IPS-20b (cell line): ENCODE results near the gene ZNF441.
A peak's percentile ranks its signal among the peaks of the same experiment; 100 is the strongest.

ENCODE experiments used
- H3K27ac ChIP-seq: one replicate; pipeline ENCODE4 v1.5.1; 2013; ENCODE audit warnings: low read length
- H3K27me3 ChIP-seq: 2 replicates; pipeline ENCODE4 v1.6.1; 2013; ENCODE audit warnings: mild to moderate bottlenecking, low read length, inconsistent platforms; ENCODE audit not compliant: insufficient read depth
- H3K36me3 ChIP-seq: 2 replicates; pipeline ENCODE4 v1.6.1; 2013; ENCODE audit warnings: low read depth, mild to moderate bottlenecking, inconsistent platforms, low read length, moderate library complexity; ENCODE audit not compliant: insufficient read depth
- H3K4me1 ChIP-seq: 2 replicates; pipeline ENCODE4 v1.6.1; 2013; ENCODE audit warnings: mild to moderate bottlenecking, control low read depth, inconsistent platforms, low read length, moderate library complexity; ENCODE audit not compliant: insufficient read depth
- H3K4me3 ChIP-seq: 2 replicates; pipeline ENCODE4 v1.5.1; 2013; ENCODE audit warnings: mild to moderate bottlenecking, low read length, inconsistent platforms
- H3K9ac ChIP-seq: 2 replicates; pipeline ENCODE4 v1.6.1; 2013; ENCODE audit warnings: low read depth, mild to moderate bottlenecking, inconsistent platforms, low read length, moderate library complexity
- H3K9me3 ChIP-seq: 2 replicates; pipeline ENCODE4 v1.6.1; 2013; ENCODE audit warnings: mild to moderate bottlenecking, low read depth, low read length, inconsistent platforms; ENCODE audit not compliant: insufficient read depth

ZNF441 gene

GRCh38 chr19:11766597-11767591, at the start of gene ZNF441:
Gene ZNF441, plus strand, starts transcription at chr19:11767000. Its CDS starts 194 bp downstream, at chr19:11767194.
- Histone ChIP-seq H3K9ac (peak within 1 kb of the TSS; percentile 46; the same call in 1 of the 2 replicates), H3K4me3 (peak within 1 kb of the TSS; percentile 74), H3K27ac (no peak within 1 kb of the TSS)

DNA sequence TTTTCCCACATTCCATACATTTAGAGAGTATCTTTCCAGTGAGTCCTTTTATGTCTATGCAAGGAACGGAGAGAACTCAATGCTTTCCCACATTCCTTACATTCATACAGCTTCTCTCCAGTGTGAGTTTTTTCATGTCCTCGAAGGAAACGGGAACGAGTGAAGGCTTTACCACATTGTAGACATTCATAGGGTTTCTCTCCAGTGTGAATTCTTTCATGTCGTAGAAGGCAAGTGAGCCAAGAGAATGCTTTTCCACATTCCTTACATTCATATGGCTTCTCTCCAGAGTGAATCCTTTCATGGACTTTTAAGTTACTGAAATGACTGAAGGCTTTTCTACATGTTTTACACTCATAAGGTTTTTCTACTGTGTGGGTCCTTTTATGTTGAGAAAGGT, 45.1 kb upstream of the ZNF441 start:
- H3K27me3 ChIP-seq, result no peaks in the 10 kb centered on the region
- H3K36me3 ChIP-seq, result peaks cover 35% of the 10 kb centered on the region
- H3K27ac ChIP-seq, result no peak overlapping the region
- no peak overlapping the region; the same call in 1 of the 2 replicates for H3K4me3 ChIP-seq
- no peak overlapping the region for H3K9ac ChIP-seq
- no peaks in the 10 kb centered on the region for H3K4me1 ChIP-seq
- H3K9me3 ChIP-seq, result peaks cover 36% of the 10 kb centered on the region

More at GRCh38 chr19:11766597-11767591, at the start of gene ZNF441:
- Histone ChIP-seq H3K9me3 (peaks cover 7% of the 10 kb centered on the region), H3K4me1 (no peaks in the 10 kb centered on the region), H3K27me3 (peaks cover 25% of the 10 kb centered on the region), H3K36me3 (no peaks in the 10 kb centered on the region)

DNA sequence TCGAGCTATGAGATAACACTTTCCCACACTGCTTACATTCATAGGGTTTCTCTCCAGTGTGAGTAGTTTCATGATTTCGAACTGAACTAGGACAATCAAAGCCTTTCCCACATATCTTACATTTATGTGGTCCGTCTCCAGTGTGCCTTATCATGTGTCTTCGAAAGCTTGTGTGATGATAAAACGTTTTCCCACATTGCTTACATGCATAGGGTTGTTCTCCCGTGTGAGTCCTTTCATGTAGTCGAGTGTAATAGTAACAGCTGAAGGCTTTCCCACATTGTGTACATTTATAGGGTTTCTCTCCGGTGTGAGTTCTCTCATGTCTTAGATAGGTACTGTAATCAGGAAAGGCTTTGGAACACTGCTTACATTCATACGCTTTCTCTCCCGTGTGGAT, 44.4 kb upstream of the ZNF441 start:
- no peak overlapping the region for H3K4me3 ChIP-seq
- no peaks in the 10 kb centered on the region for H3K4me1 ChIP-seq
- no peak overlapping the region for H3K27ac ChIP-seq
- H3K9me3 ChIP-seq, result peaks cover 36% of the 10 kb centered on the region
- H3K9ac ChIP-seq, result no peak overlapping the region
- H3K36me3 ChIP-seq, result peaks cover 35% of the 10 kb centered on the region
- no peaks in the 10 kb centered on the region for H3K27me3 ChIP-seq

DNA sequence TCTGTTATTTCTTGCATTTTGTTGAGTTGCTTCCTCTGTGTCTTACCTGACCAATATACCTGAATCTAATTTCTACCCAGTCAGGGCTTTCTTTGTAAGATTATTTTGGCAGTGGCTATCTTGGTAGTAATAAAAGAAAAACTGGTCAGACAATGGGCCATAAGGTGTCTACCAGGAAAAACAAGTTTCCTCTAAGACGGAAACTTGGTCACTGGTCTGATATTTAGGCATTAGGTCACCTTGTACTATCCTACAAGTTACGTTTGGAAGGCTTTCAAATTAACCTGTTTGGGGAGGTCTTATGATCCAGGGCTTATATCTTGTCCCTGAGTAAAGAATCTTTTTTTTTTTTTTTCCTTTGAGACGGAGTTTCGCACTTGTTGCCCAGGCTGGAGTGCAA, 37.2 kb upstream of the ZNF441 start:
- Histone ChIP-seq H3K9ac (no peak overlapping the region), H3K4me1 (peaks cover 4% of the 10 kb centered on the region; the same call in 1 of the 2 replicates), H3K27me3 (no peaks in the 10 kb centered on the region), H3K27ac (no peak overlapping the region), H3K36me3 (0 out of 2 replicates have a peak, but pooled peaks cover 6% of the 10 kb centered on the region), H3K9me3 (no peaks in the 10 kb centered on the region), H3K4me3 (no peak overlapping the region)

GRCh38 chr19:11735375-11735774, 31.4 kb upstream of the ZNF441 start:
- Histone ChIP-seq H3K9me3 (no peaks in the 10 kb centered on the region), H3K4me1 (peaks cover 7% of the 10 kb centered on the region; the same call in 1 of the 2 replicates), H3K36me3 (no peaks in the 10 kb centered on the region), H3K27ac (no peak overlapping the region), H3K4me3 (no peak overlapping the region), H3K27me3 (peaks cover 20% of the 10 kb centered on the region), H3K9ac (no peak overlapping the region)

GRCh38 chr19:11736696-11737095, 30.1 kb upstream of the ZNF441 start:
- H3K27me3 ChIP-seq, result peaks cover 27% of the 10 kb centered on the region
- peaks cover 7% of the 10 kb centered on the region; the same call in 1 of the 2 replicates for H3K4me1 ChIP-seq
- H3K36me3 ChIP-seq, result no peaks in the 10 kb centered on the region
- no peak overlapping the region for H3K27ac ChIP-seq
- no peak overlapping the region for H3K9ac ChIP-seq
- no peaks in the 10 kb centered on the region for H3K9me3 ChIP-seq
- H3K4me3 ChIP-seq, result no peak overlapping the region

- H3K36me3 ChIP-seq, result no peaks in the 10 kb centered on the region
- H3K27ac ChIP-seq, result no peak overlapping the region
- peak overlapping the region; percentile 70 for H3K4me3 ChIP-seq
- no peaks in the 10 kb centered on the region for H3K9me3 ChIP-seq
- H3K4me1 ChIP-seq, result peaks cover 3% of the 10 kb centered on the region; the same call in 1 of the 2 replicates
- H3K9ac ChIP-seq, result peak overlapping the region; percentile 75
- H3K27me3 ChIP-seq, result peaks cover 32% of the 10 kb centered on the region
These were observed 28.6 kb upstream of the ZNF441 start for GRCh38 chr19:11737964-11738745.

GRCh38 chr19:11738746-11739620, 27.8 kb upstream of the ZNF441 start, which contains the start of gene ZNF823:
Gene ZNF823, minus strand, starts transcription at chr19:11738946. Its CDS starts 127 bp downstream, at chr19:11738819.
- Histone ChIP-seq H3K4me3 (peak within 1 kb of the TSS; percentile 70), H3K9ac (peak within 1 kb of the TSS; percentile 75), H3K27me3 (peaks cover 32% of the 10 kb centered on the region), H3K36me3 (no peaks in the 10 kb centered on the region), H3K9me3 (no peaks in the 10 kb centered on the region), H3K4me1 (0 out of 2 replicates have a peak, but pooled peaks cover 3% of the 10 kb centered on the region), H3K27ac (no peak within 1 kb of the TSS)

DNA sequence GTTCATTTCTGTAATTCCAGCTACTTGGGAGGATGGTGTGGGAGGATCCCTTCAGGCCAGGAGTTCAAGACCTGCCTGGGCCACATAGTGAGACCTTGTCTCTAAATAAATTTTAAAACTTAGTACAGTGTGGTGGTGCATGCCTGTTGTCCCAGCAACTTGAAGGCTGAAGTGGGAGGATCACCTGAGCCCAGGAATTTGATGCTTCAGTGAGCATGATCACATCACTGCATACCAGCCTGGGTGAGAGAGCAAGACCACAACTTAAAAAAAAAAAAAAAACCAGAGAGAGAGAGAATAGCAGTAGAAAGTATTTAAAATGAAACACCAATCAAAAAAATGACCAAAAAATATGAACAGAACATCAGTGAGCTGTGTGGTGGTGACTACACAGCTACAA, 20.9 kb upstream of the ZNF441 start:
- Histone ChIP-seq H3K27ac (no peak overlapping the region), H3K4me3 (no peak overlapping the region), H3K9ac (no peak overlapping the region), H3K27me3 (peaks cover 12% of the 10 kb centered on the region; the same call in 1 of the 2 replicates), H3K9me3 (peaks cover 19% of the 10 kb centered on the region), H3K4me1 (no peaks in the 10 kb centered on the region), H3K36me3 (no peaks in the 10 kb centered on the region)

DNA sequence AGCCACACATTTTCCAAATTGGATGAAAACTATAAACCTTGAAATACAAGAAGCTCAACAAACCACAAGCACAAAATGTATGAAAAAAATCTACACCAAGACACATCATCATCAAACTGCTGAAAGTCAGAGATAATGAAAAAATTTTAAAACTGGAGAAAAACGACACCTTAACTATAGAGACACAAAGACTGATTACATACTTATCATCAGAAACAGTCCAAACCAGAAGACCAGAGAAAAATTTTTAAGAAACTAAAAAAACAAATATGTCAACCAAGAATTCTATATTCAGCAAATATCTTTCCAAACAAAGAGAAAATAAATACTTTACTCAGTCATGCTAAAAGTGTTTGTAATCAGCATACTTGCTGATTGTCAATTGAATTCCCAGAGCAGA, 19.5 kb upstream of the ZNF441 start:
- Histone ChIP-seq H3K9ac (no peak overlapping the region), H3K36me3 (no peaks in the 10 kb centered on the region), H3K27me3 (no peaks in the 10 kb centered on the region), H3K4me3 (no peak overlapping the region), H3K9me3 (peaks cover 26% of the 10 kb centered on the region), H3K4me1 (no peaks in the 10 kb centered on the region), H3K27ac (no peak overlapping the region)

DNA sequence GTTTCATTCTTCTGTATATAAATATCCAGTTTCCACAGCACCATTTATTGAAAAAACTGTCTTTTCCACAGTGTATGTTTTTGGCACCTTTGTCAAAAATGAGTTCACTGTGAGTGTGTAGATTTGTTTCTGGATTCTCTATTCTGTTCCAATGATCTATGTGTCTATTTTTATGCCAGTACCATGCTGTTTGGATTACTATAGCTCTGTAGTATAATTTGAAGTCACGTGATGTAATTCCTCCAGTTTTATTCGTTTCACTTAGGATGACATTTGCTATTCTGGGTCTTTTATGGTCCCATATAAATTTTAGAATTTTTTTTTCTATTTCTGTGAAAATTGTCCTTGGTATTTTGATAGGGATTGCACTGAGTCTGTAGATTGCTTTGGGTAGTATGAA, 17.0 kb upstream of the ZNF441 start:
- H3K27ac ChIP-seq, result no peak overlapping the region
- no peak overlapping the region for H3K9ac ChIP-seq
- H3K4me3 ChIP-seq, result no peak overlapping the region
- H3K9me3 ChIP-seq, result peaks cover 44% of the 10 kb centered on the region
- no peaks in the 10 kb centered on the region for H3K4me1 ChIP-seq
- no peaks in the 10 kb centered on the region for H3K27me3 ChIP-seq
- no peaks in the 10 kb centered on the region for H3K36me3 ChIP-seq
